ENCODE results near the gene PDE4B.

PDE4B gene

GRCh38 chr1:66397192-66397591 lies 604.5 kb downstream of the PDE4B start:
- no peak for TF ChIP-seq CTCF (IDR thresholded peaks at IDR 0.05; ENCODE audit: low read depth, low read length)
- in situ Hi-C loops (cut with HindIII; ENCODE audit: low sequenced_read_pairs) = no loop called here
- DNase-seq (ENCODE audit: low read depth, low spot score) = no peak
- H3K4me3 ChIP-seq (ENCODE audit: low read depth, low read length) = no peak overlapping the region

- H3K4me3 ChIP-seq (ENCODE audit: low read depth, low read length) = no peak overlapping the region
- no peak for TF ChIP-seq CTCF (IDR thresholded peaks at IDR 0.05; ENCODE audit: low read depth, low read length)
- in situ Hi-C loops (cut with HindIII; ENCODE audit: low sequenced_read_pairs) = no loop called here
- DNase-seq (ENCODE audit: low read depth, low spot score) = no peak
Observed at GRCh38 chr1:66399888-66400529, 607.3 kb downstream of the PDE4B start.

- in situ Hi-C loops (cut with HindIII; ENCODE audit: low sequenced_read_pairs) = no loop called here
- no peak for DNase-seq (ENCODE audit: low read depth, low spot score)
- TF ChIP-seq CTCF (IDR thresholded peaks at IDR 0.05; ENCODE audit: low read depth, low read length) = no peak
- no peak overlapping the region for H3K4me3 ChIP-seq (ENCODE audit: low read depth, low read length)
Observed at GRCh38 chr1:66400660-66401059, 608.0 kb downstream of the PDE4B start.

GRCh38 chr1:66401244-66401643 lies 608.5 kb downstream of the PDE4B start:
- DNase-seq (ENCODE audit: low read depth, low spot score) = no peak
- in situ Hi-C loops (cut with HindIII; ENCODE audit: low sequenced_read_pairs) = no loop called here

GRCh38 chr1:66402194-66402593 lies 609.5 kb downstream of the PDE4B start:
- DNase-seq (ENCODE audit: low read depth, low spot score) = no peak

More at GRCh38 chr1:66401244-66401643, 608.5 kb downstream of the PDE4B start:
- H3K4me3 ChIP-seq (ENCODE audit: low read depth, low read length) = no peak overlapping the region
- no peak for TF ChIP-seq CTCF (IDR thresholded peaks at IDR 0.05; ENCODE audit: low read depth, low read length)

GRCh38 chr1:66403007-66403731 lies 610.5 kb downstream of the PDE4B start:
- in situ Hi-C loops (cut with HindIII; ENCODE audit: low sequenced_read_pairs) = no loop called here
- no peak for TF ChIP-seq CTCF (IDR thresholded peaks at IDR 0.05; ENCODE audit: low read depth, low read length)
- no peak for DNase-seq (ENCODE audit: low read depth, low spot score)
- H3K4me3 ChIP-seq (ENCODE audit: low read depth, low read length) = no peak overlapping the region

More at GRCh38 chr1:66402194-66402593, 609.5 kb downstream of the PDE4B start:
- no peak for TF ChIP-seq CTCF (IDR thresholded peaks at IDR 0.05; ENCODE audit: low read depth, low read length)
- no peak overlapping the region for H3K4me3 ChIP-seq (ENCODE audit: low read depth, low read length)
- in situ Hi-C loops (cut with HindIII; ENCODE audit: low sequenced_read_pairs) = no loop called here

Data from astrocyte of the spinal cord (primary cell).